ENCODE measurements around the gene PARS2.

GRCh38 chr1:54795356-54795665, 31.0 kb upstream of the PARS2 start:
- TF ChIP-seq CTCF (conservative IDR thresholded peaks at IDR 0.05; ENCODE audit: low read length) (no peak), EZH2phosphoT487 (IDR thresholded peaks at IDR 0.05; ENCODE audit: borderline replicate concordance, low read depth, low read length) (no peak)

All from OCI-LY7 (cell line).